ENCODE results near the gene IFITM5. TPM values are rescaled to one million over a fixed set of nuclear protein-coding genes. Genes with fewer than 3 reads are reported as not detected.

The IFITM5 gene
- total and polyA plus RNA-seq, 2 experiments from 2014 or later = not detected

- Histone ChIP-seq H3F3A (ENCODE audit: insufficient read depth) (peaks cover 13% of the 10 kb centered on the region; the same call in 1 of the 2 replicates), H3K36me3 (ENCODE audit: low read depth) (peaks cover 24% of the 10 kb centered on the region), H3K27me3 (replicated peaks; ENCODE audit: insufficient read depth) (no peaks in the 10 kb centered on the region), H3K9me3 (ENCODE audit: low read depth) (no peaks in the 10 kb centered on the region), H3K4me2 (ENCODE audit: unreplicated experiment) (no peak overlapping the region), H3K4me3 (no peak overlapping the region), H3K9me2 (ENCODE audit: insufficient read depth) (no peaks in the 10 kb centered on the region), H2AFZ (no peak overlapping the region), H3K9ac (no peak overlapping the region), H3K79me2 (ENCODE audit: insufficient read depth) (no peaks in the 10 kb centered on the region), H4K20me1 (ENCODE audit: insufficient read depth) (no peaks in the 10 kb centered on the region), H3K27ac (no peak overlapping the region), H3K4me1 (ENCODE audit: insufficient read depth) (no peaks in the 10 kb centered on the region)
- DNase-seq = no peak
- 84 to 94% methylated on average over 8 of the region's 8 CpGs for WGBS, 2 experiments (ENCODE audit: low coverage in 1 of 2, low lambda C conversion rate in 2 of 2, missing lambda C conversion rate in 2 of 2)
- TF ChIP-seq EZH2phosphoT487 (IDR thresholded peaks at IDR 0.05; ENCODE audit: insufficient read depth, low read depth) = no peak
- TF ChIP-seq EZH2 (IDR thresholded peaks at IDR 0.05; ENCODE audit: insufficient read depth, poor library complexity, severe bottlenecking) = no peak
- in situ Hi-C loops (cut with MboI) = no loop called here
Measured at GRCh38 chr11:252666-253065, 46.7 kb downstream of the IFITM5 start.

GRCh38 chr11:251550-251949 is 47.8 kb downstream of the IFITM5 start:
- DNase-seq = peak; percentile 18
- Histone ChIP-seq H3K79me2 (ENCODE audit: insufficient read depth) (0 out of 2 replicates have a peak, but pooled peaks cover 7% of the 10 kb centered on the region), H4K20me1 (ENCODE audit: insufficient read depth) (no peaks in the 10 kb centered on the region), H3K4me2 (ENCODE audit: unreplicated experiment) (no peak overlapping the region), H3F3A (ENCODE audit: insufficient read depth) (peaks cover 16% of the 10 kb centered on the region; the same call in 1 of the 2 replicates), H3K27ac (no peak overlapping the region), H3K9me2 (ENCODE audit: insufficient read depth) (no peaks in the 10 kb centered on the region), H3K4me1 (ENCODE audit: insufficient read depth) (no peaks in the 10 kb centered on the region), H3K9me3 (ENCODE audit: low read depth) (no peaks in the 10 kb centered on the region), H3K4me3 (no peak overlapping the region), H2AFZ (no peak overlapping the region), H3K9ac (no peak overlapping the region), H3K36me3 (ENCODE audit: low read depth) (peaks cover 34% of the 10 kb centered on the region), H3K27me3 (replicated peaks; ENCODE audit: insufficient read depth) (no peaks in the 10 kb centered on the region)
- in situ Hi-C loops (cut with MboI) = no loop called here
- WGBS, 2 experiments (ENCODE audit: low coverage in 1 of 2, low lambda C conversion rate in 2 of 2, missing lambda C conversion rate in 2 of 2) = 64 to 74% methylated on average over 10 of the region's 10 CpGs
- TF ChIP-seq EZH2phosphoT487 (IDR thresholded peaks at IDR 0.05; ENCODE audit: insufficient read depth, low read depth) (no peak), EZH2 (IDR thresholded peaks at IDR 0.05; ENCODE audit: insufficient read depth, poor library complexity, severe bottlenecking) (no peak)

- no peak for TF ChIP-seq EZH2phosphoT487 (IDR thresholded peaks at IDR 0.05; ENCODE audit: insufficient read depth, low read depth)
- no peak for TF ChIP-seq EZH2 (IDR thresholded peaks at IDR 0.05; ENCODE audit: insufficient read depth, poor library complexity, severe bottlenecking)
- Histone ChIP-seq H3K9me3 (ENCODE audit: low read depth) (no peaks in the 10 kb centered on the region), H3K9ac (no peak overlapping the region), H3K9me2 (ENCODE audit: insufficient read depth) (no peaks in the 10 kb centered on the region), H2AFZ (no peak overlapping the region), H3K4me1 (ENCODE audit: insufficient read depth) (no peaks in the 10 kb centered on the region), H3K27ac (no peak overlapping the region), H3K79me2 (ENCODE audit: insufficient read depth) (0 out of 2 replicates have a peak, but pooled peaks cover 7% of the 10 kb centered on the region), H4K20me1 (ENCODE audit: insufficient read depth) (no peaks in the 10 kb centered on the region), H3K4me2 (ENCODE audit: unreplicated experiment) (no peak overlapping the region), H3K36me3 (ENCODE audit: low read depth) (peaks cover 40% of the 10 kb centered on the region), H3F3A (ENCODE audit: insufficient read depth) (peaks cover 17% of the 10 kb centered on the region; the same call in 1 of the 2 replicates), H3K27me3 (replicated peaks; ENCODE audit: insufficient read depth) (no peaks in the 10 kb centered on the region), H3K4me3 (no peak overlapping the region)
- DNase-seq = peak; percentile 68
- in situ Hi-C loops (cut with MboI) = no loop called here
- 78 to 80% methylated on average over 10 of the region's 10 CpGs for WGBS, 2 experiments (ENCODE audit: low coverage in 1 of 2, low lambda C conversion rate in 2 of 2, missing lambda C conversion rate in 2 of 2)
Measured at GRCh38 chr11:250740-251299, 48.5 kb downstream of the IFITM5 start.

GRCh38 chr11:250274-250673 is 49.1 kb downstream of the IFITM5 start:
- Histone ChIP-seq H3K4me2 (ENCODE audit: unreplicated experiment) (no peak overlapping the region), H3K79me2 (ENCODE audit: insufficient read depth) (0 out of 2 replicates have a peak, but pooled peaks cover 12% of the 10 kb centered on the region), H3F3A (ENCODE audit: insufficient read depth) (peaks cover 15% of the 10 kb centered on the region; the same call in 1 of the 2 replicates), H3K27ac (no peak overlapping the region), H2AFZ (no peak overlapping the region), H3K9me2 (ENCODE audit: insufficient read depth) (no peaks in the 10 kb centered on the region), H4K20me1 (ENCODE audit: insufficient read depth) (no peaks in the 10 kb centered on the region), H3K9ac (no peak overlapping the region), H3K4me1 (ENCODE audit: insufficient read depth) (no peaks in the 10 kb centered on the region), H3K4me3 (no peak overlapping the region), H3K36me3 (ENCODE audit: low read depth) (peaks cover 46% of the 10 kb centered on the region), H3K9me3 (ENCODE audit: low read depth) (no peaks in the 10 kb centered on the region), H3K27me3 (replicated peaks; ENCODE audit: insufficient read depth) (no peaks in the 10 kb centered on the region)
- TF ChIP-seq EZH2phosphoT487 (IDR thresholded peaks at IDR 0.05; ENCODE audit: insufficient read depth, low read depth) = no peak
- TF ChIP-seq EZH2 (IDR thresholded peaks at IDR 0.05; ENCODE audit: insufficient read depth, poor library complexity, severe bottlenecking) = no peak
- WGBS, 2 experiments (ENCODE audit: low coverage in 1 of 2, low lambda C conversion rate in 2 of 2, missing lambda C conversion rate in 2 of 2) = 91 to 92% methylated on average over 5 of the region's 5 CpGs
- DNase-seq = no peak
- in situ Hi-C loops (cut with MboI) = no loop called here

Measured in GM23248 (cell line).